Measurements from ENCODE around the gene CACNA1B. TPM values are rescaled to one million over a fixed set of nuclear protein-coding genes. Genes with fewer than 3 reads are reported as not detected.

The CACNA1B gene
- total and polyA plus RNA-seq, 9 of the 15 experiments (the other 6 are each of a cell fraction or from before 2014, with no cell fraction given): 0.01 to 0.04 TPM; not detected in 7

DNA sequence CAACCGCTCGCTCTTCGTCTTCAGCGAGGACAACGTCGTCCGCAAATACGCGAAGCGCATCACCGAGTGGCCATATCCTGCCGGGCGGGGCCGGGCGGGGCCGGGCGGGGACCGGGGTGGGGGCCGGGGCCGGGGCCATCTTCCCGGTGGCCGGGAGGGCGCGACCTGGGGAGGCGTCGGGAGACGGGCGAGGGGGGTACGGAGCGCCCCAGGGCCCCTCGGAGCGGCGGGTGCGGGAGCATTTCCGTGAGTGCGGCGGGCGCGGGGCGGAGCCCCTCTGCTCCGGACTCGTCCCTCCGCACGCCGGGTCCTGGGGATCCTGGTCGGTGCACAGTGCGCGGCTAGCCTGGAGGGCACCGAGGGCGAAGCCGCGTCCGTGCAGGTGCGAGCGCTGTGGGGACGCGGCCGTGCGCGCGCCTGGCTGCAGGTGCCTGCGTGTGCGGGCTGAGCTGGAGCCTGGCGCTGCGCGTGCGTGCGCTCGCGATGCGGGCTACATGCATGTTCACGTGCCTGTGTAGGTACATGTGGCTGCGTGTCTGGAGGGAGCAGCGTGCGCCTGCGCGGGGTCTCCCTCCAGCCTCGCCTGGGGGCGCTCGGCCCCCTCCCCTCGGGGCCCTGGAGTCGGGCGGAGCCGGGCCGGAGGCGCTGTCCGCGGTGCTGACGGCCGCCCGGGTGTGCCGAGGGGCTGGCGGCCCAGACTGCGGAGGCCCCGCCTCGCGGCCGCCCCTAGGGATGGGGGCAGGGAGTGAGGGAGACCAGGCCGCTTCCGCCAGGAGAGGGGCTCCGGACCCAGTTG lies 762 bp downstream of the CACNA1B start:
- H3K9me1 ChIP-seq (ENCODE audit: control insufficient read depth, insufficient read depth, low read length): no peaks in the 10 kb centered on the region
- no peak overlapping the region for H2AFZ ChIP-seq (ENCODE audit: low read depth, low read length)
- no peak overlapping the region for H3K27ac ChIP-seq (ENCODE audit: extremely low read depth, low read depth, low read length)
- peaks cover 0 to 17% of the 10 kb centered on the region in 2 experiments; a peak in 3 of 5 replicates for H3K4me1 ChIP-seq (replicated peaks in 1 of 2; ENCODE audit: control insufficient read depth in 2 of 2, insufficient read depth in 2 of 2, low read length in 2 of 2)
- H3K9ac ChIP-seq (ENCODE audit: insufficient read depth in 1 of 2, low read depth in 2 of 2, low read length in 2 of 2): no peak overlapping the region
- in situ Hi-C loops (cut with MboI) (no loop called here), intact Hi-C loops (cut with micrococcal nuclease) (no loop called here)
- FAIRE-seq (no peak), ATAC-seq (peak; percentile 90), DNase-seq (ENCODE audit: extremely low read depth in 1 of 4, low spot score in 3 of 4) (peak; percentile 32 to 86 (median 76))
- 0 out of 2 replicates have a peak, but pooled peaks cover 7% of the 10 kb centered on the region for H4K20me1 ChIP-seq (replicated peaks; ENCODE audit: control insufficient read depth, insufficient read depth, low read length)
- H3K79me2 ChIP-seq (ENCODE audit: control insufficient read depth, insufficient read depth, low read length): no peaks in the 10 kb centered on the region
- no peaks in the 10 kb centered on the region for H3K9me3 ChIP-seq (replicated peaks; ENCODE audit: control insufficient read depth, insufficient read depth, low read depth, low read length)
- no peaks in the 10 kb centered on the region for H3K36me3 ChIP-seq (ENCODE audit: control insufficient read depth, insufficient read depth, low read length)
- H3K27me3 ChIP-seq (ENCODE audit: control insufficient read depth in 2 of 2, insufficient read depth in 2 of 2, low read length in 2 of 2): peaks cover 4 to 50% of the 10 kb centered on the region in 2 experiments; a peak in 2 of 5 replicates
- ChIA-PET CTCF (ENCODE audit: low intra/inter-chr PET ratio) (no interaction called here), POLR2A (no interaction called here)
- H3K4me2 ChIP-seq (ENCODE audit: insufficient read depth, low read length): peak overlapping the region; percentile 33; the same call in 1 of the 2 replicates
- 53% methylated on average over 14 of the region's 101 CpGs for WGBS (ENCODE audit: insufficient coverage, low coverage, missing lambda C conversion rate)
- H3K4me3 ChIP-seq: no peak overlapping the region
- BruUV-seq (replicated peaks): no TSS peak
- TF ChIP-seq, protein P1, sequence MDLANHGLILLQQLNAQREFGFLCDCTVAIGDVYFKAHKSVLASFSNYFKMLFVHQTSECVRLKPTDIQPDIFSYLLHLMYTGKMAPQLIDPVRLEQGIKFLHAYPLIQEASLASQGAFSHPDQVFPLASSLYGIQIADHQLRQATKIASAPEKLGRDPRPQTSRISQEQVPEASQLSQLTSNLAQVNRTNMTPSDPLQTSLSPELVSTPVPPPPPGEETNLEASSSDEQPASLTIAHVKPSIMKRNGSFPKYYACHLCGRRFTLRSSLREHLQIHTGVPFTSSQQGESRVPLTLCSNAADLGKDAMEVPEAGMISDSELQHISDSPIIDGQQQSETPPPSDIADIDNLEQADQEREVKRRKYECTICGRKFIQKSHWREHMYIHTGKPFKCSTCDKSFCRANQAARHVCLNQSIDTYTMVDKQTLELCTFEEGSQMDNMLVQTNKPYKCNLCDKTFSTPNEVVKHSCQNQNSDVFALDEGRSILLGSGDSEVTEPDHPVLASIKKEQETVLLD (IDR thresholded peaks at IDR 0.05): no peak
- no peak for TF ChIP-seq CEBPG (CRISPR knock-in tag; IDR thresholded peaks at IDR 0.05)
- TF ChIP-seq CEBPG (tag; conservative IDR thresholded peaks at IDR 0.05 in 1 of 2, IDR thresholded peaks at IDR 0.05 in 1 of 2): no peak
- TF ChIP-seq NEUROD1 (IDR thresholded peaks at IDR 0.05; ENCODE audit: borderline replicate concordance, low read depth, low read length, partially characterized antibody): no peak
- TF ChIP-seq SP2 (IDR thresholded peaks at IDR 0.05; ENCODE audit: extremely low read depth, low read depth, low read length, poor library complexity, severe bottlenecking): no peak
- TF ChIP-seq ZNF282 (CRISPR knock-in tag; IDR thresholded peaks at IDR 0.05): 0 out of 2 replicates have a peak, but pooled peaks have one; percentile 37
- no peak for TF ChIP-seq MBD2 (IDR thresholded peaks at IDR 0.05; ENCODE audit: borderline replicate concordance, low read depth)
- no peak for TF ChIP-seq ZFP1 (CRISPR knock-in tag; IDR thresholded peaks at IDR 0.05)
- no peak for TF ChIP-seq GABPB1 (CRISPR knock-in tag; IDR thresholded peaks at IDR 0.05)
- TF ChIP-seq ZNF143 (CRISPR knock-in tag; IDR thresholded peaks at IDR 0.05): no peak
- no peak for TF ChIP-seq EP400 (IDR thresholded peaks at IDR 0.05)
- peak in 1 of 2 experiments; percentile 19; a peak in 1 of 4 replicates for TF ChIP-seq RAD21 (CRISPR knock-in tag; conservative IDR thresholded peaks at IDR 0.05 in 1 of 2, IDR thresholded peaks at IDR 0.05 in 1 of 2)
- no peak for TF ChIP-seq CTBP1 (IDR thresholded peaks at IDR 0.05; ENCODE audit: borderline replicate concordance)
- 0 out of 4 replicates have a peak, but pooled peaks of 1 of the 2 experiments have one; percentile 20 for TF ChIP-seq SIN3A (IDR thresholded peaks at IDR 0.05; ENCODE audit: borderline replicate concordance in 2 of 2, control insufficient read depth in 1 of 2, low read depth in 2 of 2, low read length in 2 of 2)
- no peak for TF ChIP-seq DNMT1 (IDR thresholded peaks at IDR 0.05)
- TF ChIP-seq ZNF436 (CRISPR knock-in tag; IDR thresholded peaks at IDR 0.05): no peak
